Activated B cell treated with CpG ODN at 0.5 μM for 24 hours (primary cell): ENCODE data around the gene DDIT4. TPM values are rescaled to one million over a fixed set of nuclear protein-coding genes. Genes with fewer than 3 reads are reported as not detected.

Experiments
- ATAC-seq: fragments of 200-7000 bp; cut with Tn5 transposase; one replicate; pipeline ENCODE4 v1.10.0; 2021; ENCODE audit warnings: low read depth, mild to moderate bottlenecking, moderate library complexity
- CTCF ChIA-PET: fragments of 350-600 bp; sonication (Branson Sonifier 250); formaldehyde crosslinking; loops from one replicate; lab custom pipeline; 2021; ENCODE audit warnings: antibody characterized with exemption; lab: Charles Lee
- POLR2A ChIA-PET: fragments of 350-600 bp; sonication (Branson Sonifier 250); formaldehyde crosslinking; loops from one replicate; lab custom pipeline; 2021; ENCODE audit warnings: antibody characterized with exemption; lab: Charles Lee
- DNase-seq: peaks from one replicate; pipeline ENCODE4 v3.0.0; 2022
- H3K27ac Mint-ChIP-seq: one replicate; pipeline ENCODE4 v1.8.0; 2020; ENCODE audit warnings: mixed read lengths
- H3K27me3 Mint-ChIP-seq: one replicate; pipeline ENCODE4 v1.8.0; 2021; ENCODE audit warnings: mixed read lengths
- H3K36me3 Mint-ChIP-seq: one replicate; pipeline ENCODE4 v1.8.0; 2021; ENCODE audit warnings: low read depth, mixed read lengths
- H3K4me1 Mint-ChIP-seq: one replicate; pipeline ENCODE4 v1.8.0; 2021; ENCODE audit warnings: mixed read lengths
- H3K4me3 Mint-ChIP-seq: one replicate; pipeline ENCODE4 v1.8.0; 2020; ENCODE audit warnings: mild to moderate bottlenecking, mixed read lengths
- H3K9me3 Mint-ChIP-seq: one replicate; pipeline ENCODE4 v1.8.0; 2020; ENCODE audit warnings: mixed read lengths
- CTCF ChIP-seq: fragments of 200-600 bp; IDR thresholded peaks from one replicate; pipeline ENCODE4 v1.8.0; 2022; ENCODE audit warnings: antibody characterized with exemption, mild to moderate bottlenecking
- intact Hi-C: fragments of 100-400 bp; cut with micrococcal nuclease; formaldehyde crosslinking; loops from one replicate; pipeline ENCODE4 v1.15.1; 2024
- total RNA-seq: library from RNA; stranded (reverse); gene quantifications from 2 replicates; pipeline ENCODE4 v1.2.3, GENCODE V29; 2022

Gene DDIT4
- total RNA-seq, 1 donor from 2014 or later: 175 TPM

- DNase-seq: no peak
- Mint-ChIP-seq H3K9me3 (no peaks in the 10 kb centered on the region), H3K27ac (no peak overlapping the region), H3K4me3 (no peak overlapping the region), H3K36me3 (peaks cover 3% of the 10 kb centered on the region), H3K27me3 (no peaks in the 10 kb centered on the region), H3K4me1 (peaks cover 72% of the 10 kb centered on the region)
- no peak for TF ChIP-seq CTCF
- intact Hi-C loops: no loop called here
- ChIA-PET CTCF (interaction anchor here (0.6 to 1.4 kb wide), 4 partner anchors 10 to 133 kb away, joined by 3 to 4 read pairs (median 3); no protein-coding TSS in a partner anchor), POLR2A (interaction anchor here (0.6 to 14.1 kb wide), 10 partner anchors 10 to 379 kb away, joined by 3 to 380 read pairs (median 63); partner anchors contain the start of genes ANAPC16, ASCC1 and DDIT4)
- no peak for ATAC-seq
These were observed 15.1 kb upstream of the DDIT4 start for GRCh38 chr10:72258617-72259016.

GRCh38 chr10:72259491-72260238, 14.1 kb upstream of the DDIT4 start:
- ChIA-PET CTCF (interaction anchor here (0.9 to 2.4 kb wide), 7 partner anchors 11 to 134 kb away, joined by 3 to 21 read pairs (median 4); partner anchors contain the start of gene DDIT4), POLR2A (interaction anchor here (0.5 to 14.1 kb wide), 15 partner anchors 11 to 606 kb away, joined by 3 to 380 read pairs (median 31); partner anchors contain the start of genes ANAPC16, ASCC1 and DDIT4)
- intact Hi-C loops: no loop called here
- ATAC-seq: no peak
- peak overlapping the region; percentile 96 for H3K27ac Mint-ChIP-seq
- TF ChIP-seq CTCF: no peak
- no peak for DNase-seq
- H3K36me3 Mint-ChIP-seq: peaks cover 3% of the 10 kb centered on the region
- peaks cover 67% of the 10 kb centered on the region for H3K4me1 Mint-ChIP-seq
- H3K9me3 Mint-ChIP-seq: no peaks in the 10 kb centered on the region
- no peaks in the 10 kb centered on the region for H3K27me3 Mint-ChIP-seq
- H3K4me3 Mint-ChIP-seq: peak overlapping the region; percentile 91

GRCh38 chr10:72260239-72260975, 13.3 kb upstream of the DDIT4 start:
- peak overlapping the region; percentile 96 for H3K27ac Mint-ChIP-seq
- DNase-seq: no peak
- no peaks in the 10 kb centered on the region for H3K27me3 Mint-ChIP-seq
- peaks cover 3% of the 10 kb centered on the region for H3K36me3 Mint-ChIP-seq
- no peak for TF ChIP-seq CTCF
- ChIA-PET POLR2A (interaction anchor here (0.5 to 14.1 kb wide), 32 partner anchors 7 to 835 kb away, joined by 3 to 380 read pairs (median 6); partner anchors contain the start of genes ANAPC16, ASCC1, DDIT4 and PSAP), CTCF (interaction anchor here (0.9 to 2.4 kb wide), 11 partner anchors 15 to 364 kb away, joined by 3 to 21 read pairs (median 4); partner anchors contain the start of genes ASCC1 and DDIT4)
- intact Hi-C loops: no loop called here
- peak overlapping the region; percentile 91 for H3K4me3 Mint-ChIP-seq
- H3K4me1 Mint-ChIP-seq: peaks cover 60% of the 10 kb centered on the region
- H3K9me3 Mint-ChIP-seq: no peaks in the 10 kb centered on the region
- peak; percentile 71 for ATAC-seq

- Mint-ChIP-seq H3K4me3 (peak overlapping the region; percentile 91), H3K9me3 (no peaks in the 10 kb centered on the region), H3K4me1 (peaks cover 57% of the 10 kb centered on the region), H3K27me3 (no peaks in the 10 kb centered on the region), H3K36me3 (peaks cover 3% of the 10 kb centered on the region), H3K27ac (peak overlapping the region; percentile 96)
- TF ChIP-seq CTCF: no peak
- ChIA-PET CTCF (interaction anchor here (0.7 to 2.4 kb wide), 14 partner anchors 14 to 365 kb away, joined by 3 to 21 read pairs (median 4); partner anchors contain the start of genes ASCC1 and DDIT4), POLR2A (interaction anchor here (0.6 to 14.1 kb wide), 35 partner anchors 8 to 835 kb away, joined by 3 to 380 read pairs (median 6); partner anchors contain the start of genes ANAPC16, ASCC1, DDIT4 and PSAP)
- intact Hi-C loops: loop anchor here (1.0 kb wide), 5 partner anchors 12 to 74 kb away; partner anchors contain the start of gene DDIT4
- DNase-seq (peak; percentile 70), ATAC-seq (peak; percentile 57)
These were observed 12.5 kb upstream of the DDIT4 start for GRCh38 chr10:72260976-72261783.
